Measurements from ENCODE around the gene NBEAL2. TPM values are rescaled to one million over a fixed set of nuclear protein-coding genes. Genes with fewer than 3 reads are reported as not detected.
"Not testable (repeated sequence)": the region's sequence is repeated elsewhere in the genome, so short reads cannot be mapped to it uniquely, and the experiment has no call there.

NBEAL2 gene
- polyA plus RNA-seq, 1 donor from 2014 or later: 3.3 TPM

- no peak overlapping the region for H2AFZ ChIP-seq (ENCODE audit: low read depth, low read length)
- no peak overlapping the region for H3K4me3 ChIP-seq (ENCODE audit: low read length)
- no peaks in the 10 kb centered on the region for H3F3A ChIP-seq (ENCODE audit: insufficient read depth, low read length, poor library complexity, severe bottlenecking)
- no peaks in the 10 kb centered on the region for H3K27me3 ChIP-seq (ENCODE audit: insufficient read depth, low read depth, low read length)
- TF ChIP-seq SMC3 (conservative IDR thresholded peaks at IDR 0.05; ENCODE audit: poor library complexity) (no peak), REST (IDR thresholded peaks at IDR 0.05; ENCODE audit: borderline replicate concordance) (no peak), EZH2 (IDR thresholded peaks at IDR 0.05; ENCODE audit: borderline replicate concordance, insufficient read depth, low read length, poor library complexity, severe bottlenecking) (no peak), EP300 (conservative IDR thresholded peaks at IDR 0.05; ENCODE audit: poor library complexity, severe bottlenecking) (no peak), MXI1 (conservative IDR thresholded peaks at IDR 0.05; ENCODE audit: poor library complexity, severe bottlenecking) (no peak), TAF1 (IDR thresholded peaks at IDR 0.05; ENCODE audit: low read depth) (no peak), POLR2AphosphoS5 (IDR thresholded peaks at IDR 0.05) (no peak), RAD21 (conservative IDR thresholded peaks at IDR 0.05) (no peak)
- TF ChIP-seq, protein P1, sequence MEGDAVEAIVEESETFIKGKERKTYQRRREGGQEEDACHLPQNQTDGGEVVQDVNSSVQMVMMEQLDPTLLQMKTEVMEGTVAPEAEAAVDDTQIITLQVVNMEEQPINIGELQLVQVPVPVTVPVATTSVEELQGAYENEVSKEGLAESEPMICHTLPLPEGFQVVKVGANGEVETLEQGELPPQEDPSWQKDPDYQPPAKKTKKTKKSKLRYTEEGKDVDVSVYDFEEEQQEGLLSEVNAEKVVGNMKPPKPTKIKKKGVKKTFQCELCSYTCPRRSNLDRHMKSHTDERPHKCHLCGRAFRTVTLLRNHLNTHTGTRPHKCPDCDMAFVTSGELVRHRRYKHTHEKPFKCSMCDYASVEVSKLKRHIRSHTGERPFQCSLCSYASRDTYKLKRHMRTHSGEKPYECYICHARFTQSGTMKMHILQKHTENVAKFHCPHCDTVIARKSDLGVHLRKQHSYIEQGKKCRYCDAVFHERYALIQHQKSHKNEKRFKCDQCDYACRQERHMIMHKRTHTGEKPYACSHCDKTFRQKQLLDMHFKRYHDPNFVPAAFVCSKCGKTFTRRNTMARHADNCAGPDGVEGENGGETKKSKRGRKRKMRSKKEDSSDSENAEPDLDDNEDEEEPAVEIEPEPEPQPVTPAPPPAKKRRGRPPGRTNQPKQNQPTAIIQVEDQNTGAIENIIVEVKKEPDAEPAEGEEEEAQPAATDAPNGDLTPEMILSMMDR (IDR thresholded peaks at IDR 0.05; ENCODE audit: poor library complexity, severe bottlenecking): no peak
- H3K36me3 ChIP-seq (ENCODE audit: insufficient read depth, low read length): peaks cover 7% of the 10 kb centered on the region
- no peak overlapping the region for H3K4me2 ChIP-seq (ENCODE audit: low read length)
- H3K79me2 ChIP-seq (replicated peaks; ENCODE audit: insufficient read depth, low read length): no peaks in the 10 kb centered on the region
- H3K27ac ChIP-seq (ENCODE audit: low read length): no peak overlapping the region
- no peaks in the 10 kb centered on the region for H4K20me1 ChIP-seq (ENCODE audit: insufficient read depth)
- no peak overlapping the region for H3K9ac ChIP-seq (ENCODE audit: low read length)
- no peaks in the 10 kb centered on the region for H3K9me3 ChIP-seq (ENCODE audit: low read length)
- H3K9me2 ChIP-seq (ENCODE audit: insufficient read depth, low read length): no peaks in the 10 kb centered on the region
Measured at GRCh38 chr3:47035645-47036044, 56.2 kb downstream of the NBEAL2 start.

- Histone ChIP-seq H4K20me1 (ENCODE audit: insufficient read depth) (no peaks in the 10 kb centered on the region), H3K27ac (ENCODE audit: low read length) (no peak overlapping the region), H3K79me2 (replicated peaks; ENCODE audit: insufficient read depth, low read length) (no peaks in the 10 kb centered on the region), H3K9me3 (ENCODE audit: low read length) (no peaks in the 10 kb centered on the region), H3K4me2 (ENCODE audit: low read length) (no peak overlapping the region), H3K9ac (ENCODE audit: low read length) (no peak overlapping the region), H3K4me3 (ENCODE audit: low read length) (no peak overlapping the region), H2AFZ (ENCODE audit: low read depth, low read length) (no peak overlapping the region), H3K27me3 (ENCODE audit: insufficient read depth, low read depth, low read length) (no peaks in the 10 kb centered on the region), H3K36me3 (ENCODE audit: insufficient read depth, low read length) (peaks cover 7% of the 10 kb centered on the region), H3K9me2 (ENCODE audit: insufficient read depth, low read length) (no peaks in the 10 kb centered on the region), H3F3A (ENCODE audit: insufficient read depth, low read length, poor library complexity, severe bottlenecking) (no peaks in the 10 kb centered on the region)
- TF ChIP-seq RAD21 (conservative IDR thresholded peaks at IDR 0.05) (no peak), EP300 (conservative IDR thresholded peaks at IDR 0.05; ENCODE audit: poor library complexity, severe bottlenecking) (no peak), SMC3 (conservative IDR thresholded peaks at IDR 0.05; ENCODE audit: poor library complexity) (no peak), TAF1 (IDR thresholded peaks at IDR 0.05; ENCODE audit: low read depth) (no peak), REST (IDR thresholded peaks at IDR 0.05; ENCODE audit: borderline replicate concordance) (no peak), EZH2 (IDR thresholded peaks at IDR 0.05; ENCODE audit: borderline replicate concordance, insufficient read depth, low read length, poor library complexity, severe bottlenecking) (no peak)
- TF ChIP-seq, protein P1 (IDR thresholded peaks at IDR 0.05; ENCODE audit: poor library complexity, severe bottlenecking): no peak
Measured at GRCh38 chr3:47036145-47036544, 56.7 kb downstream of the NBEAL2 start.

- H3K79me2 ChIP-seq (replicated peaks; ENCODE audit: insufficient read depth, low read length); H3K9me3 ChIP-seq (ENCODE audit: low read length); H3K9ac ChIP-seq (ENCODE audit: low read length); H3K9me2 ChIP-seq (ENCODE audit: insufficient read depth, low read length); H4K20me1 ChIP-seq (ENCODE audit: insufficient read depth); H3F3A ChIP-seq (ENCODE audit: insufficient read depth, low read length, poor library complexity, severe bottlenecking); H3K4me2 ChIP-seq (ENCODE audit: low read length); H3K36me3 ChIP-seq (ENCODE audit: insufficient read depth, low read length); H2AFZ ChIP-seq (ENCODE audit: low read depth, low read length); H3K4me3 ChIP-seq (ENCODE audit: low read length); H3K27me3 ChIP-seq (ENCODE audit: insufficient read depth, low read depth, low read length); H3K27ac ChIP-seq (ENCODE audit: low read length): not testable (repeated sequence)
Measured at GRCh38 chr3:47037302-47037701, 57.8 kb downstream of the NBEAL2 start.

Measured in neural cell (in vitro differentiated cells).